NB4 (cell line): Measurements from ENCODE around the gene SELENOS.

Experiments
- DNase-seq: peaks from one replicate; pipeline ENCODE4 v3.0.0; 2010; ENCODE audit warnings: low read depth
- H3K4me3 ChIP-seq: one replicate; pipeline ENCODE4 v1.5.1; 2011; ENCODE audit warnings: mild to moderate bottlenecking, low read depth, low read length, moderate library complexity
- CTCF ChIP-seq: IDR thresholded peaks from one replicate; pipeline ENCODE4 v1.5.1; 2012; ENCODE audit warnings: low read depth, low read length
- MAX ChIP-seq: IDR thresholded peaks from 2 replicates; pipeline ENCODE4 v1.6.1; 2011; ENCODE audit warnings: low read depth, low read length
- MYC ChIP-seq: IDR thresholded peaks from 2 replicates; pipeline ENCODE4 v1.6.1; 2011; ENCODE audit warnings: low read depth, low read length
- POLR2A ChIP-seq: IDR thresholded peaks from 2 replicates; pipeline ENCODE4 v1.6.1; 2011; ENCODE audit warnings: mild to moderate bottlenecking; ENCODE audit not compliant: insufficient read length; ENCODE audit errors: extremely low read depth

SELENOS gene

GRCh38 chr15:101318147-101318819, 41.0 kb upstream of the SELENOS start:
- TF ChIP-seq POLR2A (no peak), MAX (no peak), CTCF (no peak)

GRCh38 chr15:101317336-101317872, 40.1 kb upstream of the SELENOS start:
- no peak overlapping the region for H3K4me3 ChIP-seq
- no peak for DNase-seq
- TF ChIP-seq MYC = no peak
- no peak for TF ChIP-seq POLR2A
- TF ChIP-seq MAX = no peak
- TF ChIP-seq CTCF = no peak

More at GRCh38 chr15:101318147-101318819, 41.0 kb upstream of the SELENOS start:
- no peak for DNase-seq
- no peak overlapping the region for H3K4me3 ChIP-seq

GRCh38 chr15:101316529-101316928, 39.2 kb upstream of the SELENOS start:
- no peak overlapping the region for H3K4me3 ChIP-seq
- no peak for DNase-seq
- TF ChIP-seq MYC (no peak), POLR2A (no peak), MAX (no peak), CTCF (no peak)

- DNase-seq = no peak
- H3K4me3 ChIP-seq = no peak overlapping the region
- TF ChIP-seq POLR2A (no peak), CTCF (no peak)
These were observed 38.5 kb upstream of the SELENOS start for GRCh38 chr15:101315736-101316135.

GRCh38 chr15:101314336-101315125, 37.2 kb upstream of the SELENOS start:
- TF ChIP-seq MAX = no peak
- no peak for TF ChIP-seq CTCF
- DNase-seq = no peak
- H3K4me3 ChIP-seq = no peak overlapping the region
